PC-3 (cell line): ENCODE data around the gene CSMD2.
A peak's percentile ranks its signal among the peaks of the same experiment; 100 is the strongest.

Source experiments
- EZH2 ChIP-seq: fragments of 300-600 bp; sonication (generic); IDR thresholded peaks from one replicate; pipeline ENCODE4 v1.6.1; 2017; ENCODE audit warnings: antibody characterized with exemption, mild to moderate bottlenecking, low read length; ENCODE audit not compliant: unreplicated experiment
- EZH2phosphoT487 ChIP-seq: fragments of 300-600 bp; sonication (generic); IDR thresholded peaks from 2 replicates; pipeline ENCODE4 v1.6.1; 2018; ENCODE audit warnings: mild to moderate bottlenecking, antibody characterized with exemption, low read length, borderline replicate concordance
- TF ChIP-seq, protein P1 (sequence below): fragments of 300-600 bp; sonication (generic); conservative IDR thresholded peaks from 2 replicates; pipeline ENCODE4 v1.5.1; 2017; ENCODE audit warnings: antibody characterized with exemption, low read depth, mild to moderate bottlenecking, low read length

DNA sequence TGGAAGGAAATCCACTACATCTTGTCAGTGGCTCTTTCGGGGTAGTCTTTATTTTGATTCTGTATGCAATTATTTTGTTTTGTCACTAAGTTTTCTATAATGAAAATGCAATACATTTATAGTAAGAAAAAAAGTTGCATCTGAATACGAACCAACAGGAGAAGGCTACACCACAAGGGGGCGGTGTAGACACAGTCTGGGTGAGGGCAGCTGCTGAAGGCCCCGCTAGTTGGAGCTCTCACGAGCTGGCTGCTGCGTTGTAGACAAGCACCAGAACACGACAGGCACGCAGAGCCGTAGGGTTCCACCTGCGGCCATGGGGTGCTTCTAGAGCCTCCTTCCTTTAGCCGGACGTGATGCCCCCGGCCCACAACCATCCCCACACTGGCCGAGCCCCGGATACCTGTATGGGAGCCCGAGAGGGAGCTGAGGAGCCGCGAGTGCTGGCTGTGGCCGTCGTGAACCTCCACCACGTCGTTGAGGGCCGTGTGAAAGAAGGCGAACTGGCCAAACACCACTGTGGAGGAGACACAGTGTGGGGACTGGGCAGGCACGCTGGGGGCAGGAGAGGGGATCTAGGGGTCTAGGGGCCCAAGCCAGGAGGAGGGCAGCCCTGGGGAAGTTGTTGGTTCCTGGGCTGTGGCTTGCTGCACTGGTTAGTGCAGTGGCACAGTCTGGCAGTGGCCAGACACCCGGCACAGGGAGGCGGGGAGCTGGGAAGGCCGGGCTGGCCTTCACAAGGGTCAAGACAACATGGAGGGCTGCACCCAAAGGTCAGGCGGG is 531.8 kb downstream of the CSMD2 start:
- TF ChIP-seq EZH2: no peak
- TF ChIP-seq, protein P1, sequence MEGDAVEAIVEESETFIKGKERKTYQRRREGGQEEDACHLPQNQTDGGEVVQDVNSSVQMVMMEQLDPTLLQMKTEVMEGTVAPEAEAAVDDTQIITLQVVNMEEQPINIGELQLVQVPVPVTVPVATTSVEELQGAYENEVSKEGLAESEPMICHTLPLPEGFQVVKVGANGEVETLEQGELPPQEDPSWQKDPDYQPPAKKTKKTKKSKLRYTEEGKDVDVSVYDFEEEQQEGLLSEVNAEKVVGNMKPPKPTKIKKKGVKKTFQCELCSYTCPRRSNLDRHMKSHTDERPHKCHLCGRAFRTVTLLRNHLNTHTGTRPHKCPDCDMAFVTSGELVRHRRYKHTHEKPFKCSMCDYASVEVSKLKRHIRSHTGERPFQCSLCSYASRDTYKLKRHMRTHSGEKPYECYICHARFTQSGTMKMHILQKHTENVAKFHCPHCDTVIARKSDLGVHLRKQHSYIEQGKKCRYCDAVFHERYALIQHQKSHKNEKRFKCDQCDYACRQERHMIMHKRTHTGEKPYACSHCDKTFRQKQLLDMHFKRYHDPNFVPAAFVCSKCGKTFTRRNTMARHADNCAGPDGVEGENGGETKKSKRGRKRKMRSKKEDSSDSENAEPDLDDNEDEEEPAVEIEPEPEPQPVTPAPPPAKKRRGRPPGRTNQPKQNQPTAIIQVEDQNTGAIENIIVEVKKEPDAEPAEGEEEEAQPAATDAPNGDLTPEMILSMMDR: peak; percentile 98
- TF ChIP-seq EZH2phosphoT487: no peak
